ENCODE measurements around the gene UBE3B.

UBE3B gene

DNA sequence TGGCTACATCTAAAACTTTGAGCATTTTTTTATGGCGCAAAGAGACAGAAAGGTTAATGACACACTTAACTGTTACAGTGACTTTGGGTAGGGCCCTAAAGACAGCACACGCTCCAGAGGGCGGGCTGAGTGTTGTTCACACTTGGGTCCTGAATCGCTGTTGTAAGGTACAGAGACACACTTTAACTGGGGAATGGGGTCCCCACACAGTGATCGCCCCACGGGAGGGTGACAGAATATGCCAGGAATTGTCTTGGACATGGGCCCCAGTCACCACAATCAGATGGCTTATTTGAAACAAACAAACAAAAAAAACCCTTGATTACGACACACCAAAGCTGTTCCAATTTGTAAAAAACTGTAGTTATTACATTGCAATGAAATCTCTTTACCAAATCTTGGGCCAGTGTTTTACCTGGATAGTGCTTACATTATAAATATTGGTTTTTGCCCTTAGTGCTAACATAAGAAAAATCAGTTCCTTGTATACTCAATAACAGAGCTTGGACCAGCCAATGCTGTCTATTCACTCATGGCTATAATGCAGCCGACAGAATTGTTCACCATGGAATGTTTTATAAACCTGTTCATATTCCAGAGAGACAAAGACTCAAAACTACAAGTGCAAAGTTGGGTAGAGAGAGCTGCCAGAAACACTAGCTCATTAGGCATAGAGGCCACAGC, 28.6 kb upstream of the UBE3B start:
- DNase-seq = no peak

DNA sequence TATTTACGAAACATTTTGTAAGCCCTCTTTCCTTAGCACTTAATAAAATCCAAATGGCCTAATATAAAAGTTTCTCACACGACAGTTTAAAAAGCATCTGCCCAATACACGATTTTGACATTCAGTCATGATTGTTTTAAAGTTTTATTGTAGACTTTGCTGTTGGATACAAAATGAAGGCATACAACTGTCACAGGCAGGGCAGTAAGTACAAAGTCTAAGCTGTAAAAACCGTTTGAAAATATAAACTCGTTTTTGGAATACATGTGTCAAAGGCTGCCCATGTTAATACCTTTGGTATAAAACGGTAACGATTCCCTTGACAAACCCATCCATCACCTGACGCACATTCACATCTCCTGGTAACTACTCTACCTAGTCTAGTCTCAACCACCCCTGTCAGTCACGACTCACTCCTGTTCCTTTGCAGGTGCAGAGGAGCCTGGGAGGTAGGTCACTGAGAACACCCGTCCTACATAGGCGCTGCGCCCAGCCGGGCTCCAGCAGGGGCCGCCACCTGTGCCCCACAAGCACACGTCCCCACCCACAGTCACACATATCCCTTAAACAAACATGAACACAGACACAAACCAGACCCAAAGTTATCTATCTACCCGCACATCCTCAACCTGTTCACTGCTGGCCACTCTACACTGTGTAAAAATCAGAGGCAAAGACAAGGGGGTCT, 27.4 kb upstream of the UBE3B start:
- DNase-seq = no peak

GRCh38 chr12:109450980-109451379, 26.5 kb upstream of the UBE3B start:
- no peak for DNase-seq

GRCh38 chr12:109451400-109451799, 26.0 kb upstream of the UBE3B start:
- DNase-seq = no peak

DNA sequence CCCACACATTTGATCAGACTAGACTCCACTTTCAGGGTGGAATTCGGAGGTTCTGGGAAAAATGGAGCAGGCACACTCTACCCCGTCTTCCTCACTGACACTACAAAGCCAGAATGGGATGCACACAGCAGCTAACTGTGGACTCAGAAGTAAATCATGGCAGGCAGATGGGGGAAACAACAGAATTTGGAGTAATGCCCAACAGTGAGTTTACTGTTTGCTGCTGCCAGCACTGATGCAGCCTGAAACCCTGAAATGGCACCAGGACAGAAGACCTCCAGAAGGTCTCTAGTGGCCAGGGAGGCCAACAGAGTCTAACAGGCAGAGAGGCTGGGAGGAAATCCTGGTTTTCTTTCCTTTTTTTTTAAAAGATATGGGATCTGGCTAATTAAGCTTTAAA, 24.9 kb upstream of the UBE3B start:
- DNase-seq = no peak

DNA sequence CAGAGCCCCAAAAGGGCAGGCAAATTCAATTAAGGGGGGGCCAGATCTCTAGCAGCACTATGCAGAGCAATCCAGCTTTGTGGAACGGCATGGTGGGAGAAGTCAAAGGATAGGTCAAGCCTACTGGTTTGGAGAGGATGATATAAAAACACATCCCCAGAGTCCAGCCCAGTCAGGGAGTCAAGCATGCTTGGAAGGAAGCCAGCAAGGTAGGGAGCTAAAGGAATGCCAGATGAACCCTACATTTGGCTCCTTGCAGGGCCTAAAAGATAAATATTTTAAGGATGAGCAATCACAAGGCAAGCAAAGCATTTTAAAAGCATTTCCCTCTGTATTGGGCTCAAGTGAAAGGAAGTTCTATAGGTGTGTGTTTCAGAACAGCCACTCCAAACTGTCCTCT, 21.7 kb upstream of the UBE3B start:
- DNase-seq = no peak

GRCh38 chr12:109458086-109458485, 19.3 kb upstream of the UBE3B start:
- DNase-seq = no peak

- no peak for DNase-seq
Measured at GRCh38 chr12:109458771-109459208, 18.6 kb upstream of the UBE3B start.

GRCh38 chr12:109459247-109459646, 18.2 kb upstream of the UBE3B start:
- no peak for DNase-seq

GRCh38 chr12:109460538-109460937, 16.9 kb upstream of the UBE3B start:
- DNase-seq = no peak

- DNase-seq = peak in 6 of 56 donors; percentile 9 to 22 (median 15)
Measured at GRCh38 chr12:109461049-109461845, 16.2 kb upstream of the UBE3B start.

GRCh38 chr12:109461846-109462756, 15.3 kb upstream of the UBE3B start:
- DNase-seq = peak in 13 of 56 donors; percentile 5 to 46 (median 22)

GRCh38 chr12:109462868-109463692, 14.4 kb upstream of the UBE3B start:
- DNase-seq = peak in 3 of 56 donors; percentile 5 to 27 (median 16)

DNA sequence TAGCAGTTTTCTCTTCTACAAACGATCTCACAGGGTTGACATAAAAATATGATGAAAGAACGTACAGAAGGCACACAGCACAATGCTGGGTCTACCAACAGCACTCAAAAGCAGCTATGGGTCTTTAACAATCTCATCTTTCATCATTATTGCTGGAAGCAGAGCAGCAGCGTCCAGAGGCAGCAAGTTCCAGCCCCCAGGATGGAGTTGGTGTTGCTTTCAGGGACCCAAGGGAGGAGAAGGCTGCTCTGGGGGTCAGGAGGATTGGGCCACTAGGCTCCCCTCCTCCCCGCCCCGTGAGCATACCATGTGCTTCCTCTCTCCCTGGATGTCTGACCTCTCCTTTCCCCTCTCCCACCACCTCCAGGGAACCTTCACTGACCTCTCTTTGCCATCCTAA, 13.7 kb upstream of the UBE3B start:
- DNase-seq = no peak

GRCh38 chr12:109464642-109465351, 12.6 kb upstream of the UBE3B start:
- DNase-seq = no peak

DNA sequence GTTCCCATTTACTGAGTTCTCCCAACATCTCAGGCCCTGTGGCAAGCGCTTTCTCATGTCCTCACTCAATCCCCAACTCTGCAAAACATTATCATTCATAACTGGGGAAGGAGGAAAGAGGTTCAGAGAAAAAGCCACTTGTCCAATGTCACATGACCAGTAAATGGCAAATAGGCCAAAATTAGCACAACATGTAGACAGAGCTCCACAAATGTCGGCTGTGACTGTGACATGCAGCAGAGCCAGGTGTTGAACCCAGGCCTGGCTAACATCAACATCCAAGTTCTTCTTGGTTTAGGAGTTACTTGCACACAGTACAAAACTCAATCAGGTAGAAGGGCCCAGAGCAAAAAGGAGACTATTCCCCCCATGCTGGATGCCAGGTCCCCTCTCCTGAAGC, 11.1 kb upstream of the UBE3B start:
- DNase-seq = no peak

DNA sequence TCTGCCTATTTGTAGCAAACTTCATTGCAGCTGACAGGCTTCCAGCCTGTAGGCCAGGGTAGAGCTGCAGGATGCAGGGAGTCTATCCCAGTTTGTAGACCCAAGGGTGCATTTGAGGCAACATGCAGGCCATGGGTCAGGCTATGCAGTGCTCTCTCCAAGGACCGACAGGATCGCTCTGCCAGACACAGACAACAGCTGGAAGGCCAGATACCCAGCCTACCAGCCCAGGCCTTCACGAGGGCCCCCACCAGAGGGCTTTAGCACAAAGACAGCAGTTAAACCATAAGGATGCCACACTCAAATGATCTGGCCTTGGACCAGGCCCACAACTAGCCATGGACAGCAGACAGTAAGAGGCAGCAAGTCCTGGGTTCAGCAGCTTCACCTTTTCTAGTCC, 10.6 kb upstream of the UBE3B start:
- DNase-seq = peak in 1 of 56 donors; percentile 12

GRCh38 chr12:109467978-109468676, 9.3 kb upstream of the UBE3B start:
- DNase-seq = no peak

- no peak for DNase-seq
Measured at GRCh38 chr12:109469517-109469916, 7.9 kb upstream of the UBE3B start.
